Ishikawa (cell line): Measurements from ENCODE around the gene UBE2D3.

Experiments used
- CEBPB ChIP-seq: IDR thresholded peaks from 2 replicates; pipeline ENCODE4 v1.6.1; 2012
- CREB1 ChIP-seq: IDR thresholded peaks from 2 replicates; pipeline ENCODE4 v1.6.1; 2012; ENCODE audit warnings: low read depth
- EGR1 ChIP-seq: IDR thresholded peaks from 2 replicates; pipeline ENCODE4 v1.6.1; 2012
- EP300 ChIP-seq: IDR thresholded peaks from 2 replicates; pipeline ENCODE4 v1.6.1; 2012; ENCODE audit warnings: borderline replicate concordance
- TAF1 ChIP-seq: IDR thresholded peaks from 2 replicates; pipeline ENCODE4 v1.6.1; 2012; ENCODE audit warnings: low read depth, mild to moderate bottlenecking
- TCF12 ChIP-seq: IDR thresholded peaks from 2 replicates; pipeline ENCODE4 v1.6.1; 2012; ENCODE audit warnings: low read depth
- YY1 ChIP-seq: IDR thresholded peaks from 2 replicates; pipeline ENCODE4 v1.6.1; 2012; ENCODE audit warnings: low read depth
- TF ChIP-seq, protein P1 (sequence below): IDR thresholded peaks from 2 replicates; pipeline ENCODE4 v1.6.1; 2012
- TF ChIP-seq, protein P2 (sequence below): IDR thresholded peaks from 2 replicates; pipeline ENCODE4 v1.6.1; 2012; ENCODE audit warnings: low read depth, mild to moderate bottlenecking

DNA sequence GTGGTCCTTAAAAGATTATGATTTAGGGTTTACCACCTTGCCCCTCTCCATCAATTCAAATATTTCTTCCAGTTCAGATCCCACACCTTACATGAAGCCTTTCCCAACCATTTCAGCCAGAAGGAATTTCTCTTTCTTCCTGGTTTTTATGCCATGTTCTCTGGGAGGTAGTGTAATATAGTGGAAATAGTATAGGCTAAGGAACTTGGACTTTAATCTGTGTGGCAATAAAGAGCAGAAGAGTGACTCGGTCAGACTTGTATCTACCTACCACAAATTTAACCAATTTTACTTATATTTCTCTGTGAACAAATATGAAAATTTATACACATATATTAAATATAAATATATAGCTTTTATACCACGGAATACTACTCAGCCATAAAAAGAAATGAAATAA lies 23.0 kb upstream of the UBE2D3 start:
- TF ChIP-seq, protein P1, sequence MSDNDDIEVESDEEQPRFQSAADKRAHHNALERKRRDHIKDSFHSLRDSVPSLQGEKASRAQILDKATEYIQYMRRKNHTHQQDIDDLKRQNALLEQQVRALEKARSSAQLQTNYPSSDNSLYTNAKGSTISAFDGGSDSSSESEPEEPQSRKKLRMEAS: no peak
- TF ChIP-seq TCF12: no peak
- no peak for TF ChIP-seq CEBPB
- no peak for TF ChIP-seq TAF1
- no peak for TF ChIP-seq CREB1
- no peak for TF ChIP-seq EGR1
- TF ChIP-seq YY1: no peak
- TF ChIP-seq EP300: no peak
- TF ChIP-seq, protein P2, sequence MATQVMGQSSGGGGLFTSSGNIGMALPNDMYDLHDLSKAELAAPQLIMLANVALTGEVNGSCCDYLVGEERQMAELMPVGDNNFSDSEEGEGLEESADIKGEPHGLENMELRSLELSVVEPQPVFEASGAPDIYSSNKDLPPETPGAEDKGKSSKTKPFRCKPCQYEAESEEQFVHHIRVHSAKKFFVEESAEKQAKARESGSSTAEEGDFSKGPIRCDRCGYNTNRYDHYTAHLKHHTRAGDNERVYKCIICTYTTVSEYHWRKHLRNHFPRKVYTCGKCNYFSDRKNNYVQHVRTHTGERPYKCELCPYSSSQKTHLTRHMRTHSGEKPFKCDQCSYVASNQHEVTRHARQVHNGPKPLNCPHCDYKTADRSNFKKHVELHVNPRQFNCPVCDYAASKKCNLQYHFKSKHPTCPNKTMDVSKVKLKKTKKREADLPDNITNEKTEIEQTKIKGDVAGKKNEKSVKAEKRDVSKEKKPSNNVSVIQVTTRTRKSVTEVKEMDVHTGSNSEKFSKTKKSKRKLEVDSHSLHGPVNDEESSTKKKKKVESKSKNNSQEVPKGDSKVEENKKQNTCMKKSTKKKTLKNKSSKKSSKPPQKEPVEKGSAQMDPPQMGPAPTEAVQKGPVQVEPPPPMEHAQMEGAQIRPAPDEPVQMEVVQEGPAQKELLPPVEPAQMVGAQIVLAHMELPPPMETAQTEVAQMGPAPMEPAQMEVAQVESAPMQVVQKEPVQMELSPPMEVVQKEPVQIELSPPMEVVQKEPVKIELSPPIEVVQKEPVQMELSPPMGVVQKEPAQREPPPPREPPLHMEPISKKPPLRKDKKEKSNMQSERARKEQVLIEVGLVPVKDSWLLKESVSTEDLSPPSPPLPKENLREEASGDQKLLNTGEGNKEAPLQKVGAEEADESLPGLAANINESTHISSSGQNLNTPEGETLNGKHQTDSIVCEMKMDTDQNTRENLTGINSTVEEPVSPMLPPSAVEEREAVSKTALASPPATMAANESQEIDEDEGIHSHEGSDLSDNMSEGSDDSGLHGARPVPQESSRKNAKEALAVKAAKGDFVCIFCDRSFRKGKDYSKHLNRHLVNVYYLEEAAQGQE: no peak
